Stimulated activated CD4-positive, alpha-beta T cell treated with anti-CD3 and anti-CD28 coated beads, Interleukin-2, amount 100 ng/mL, for 4 hours (primary cell): ENCODE data around the gene TSSC4.
A peak's percentile ranks its signal among the peaks of the same experiment; 100 is the strongest.

Source experiments
- DNase-seq: peaks from one replicate; pipeline ENCODE4 v3.0.0-alpha.2; 2020; ENCODE audit warnings: low read depth

TSSC4 gene

DNA sequence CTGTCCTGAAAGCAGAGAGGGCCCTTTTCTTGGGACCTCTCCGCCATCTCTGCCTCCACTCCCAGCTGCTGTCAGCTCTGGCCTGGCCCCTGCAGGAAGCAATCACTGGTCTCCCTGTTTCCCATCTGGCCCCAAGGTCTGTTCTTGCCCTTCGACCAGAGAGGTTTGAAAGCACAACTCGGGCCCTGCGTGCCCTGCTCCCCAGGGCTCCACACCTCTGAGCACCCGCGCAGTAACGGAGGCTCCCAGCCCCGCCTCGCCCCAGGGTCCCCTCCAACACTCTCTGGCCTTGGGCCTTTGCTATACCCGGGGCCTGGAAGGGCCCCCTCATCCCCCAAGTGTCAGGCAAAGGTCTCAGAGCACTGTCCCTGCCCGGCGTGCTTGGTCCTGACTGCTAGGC, 31.2 kb upstream of the TSSC4 start:
- no peak for DNase-seq

DNA sequence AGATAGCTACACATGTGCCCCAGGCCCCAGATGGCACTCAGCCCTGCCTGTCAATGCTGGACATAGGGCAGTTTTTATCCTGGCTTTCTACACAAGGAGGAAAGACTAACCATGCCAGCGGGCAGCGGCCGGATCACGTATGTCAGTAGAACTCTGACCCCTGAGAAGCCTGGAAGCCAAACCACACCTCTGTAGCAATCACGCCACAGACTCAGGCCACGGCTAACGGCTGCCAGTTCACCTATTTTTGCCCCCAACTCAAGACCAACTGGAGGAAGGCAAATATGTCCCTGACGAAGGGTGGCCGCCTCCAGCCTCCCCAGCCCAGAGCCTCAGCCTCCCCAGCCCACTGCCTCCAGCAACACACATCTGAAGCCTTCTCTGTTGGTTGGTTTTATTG, 30.7 kb upstream of the TSSC4 start:
- DNase-seq, result no peak

DNA sequence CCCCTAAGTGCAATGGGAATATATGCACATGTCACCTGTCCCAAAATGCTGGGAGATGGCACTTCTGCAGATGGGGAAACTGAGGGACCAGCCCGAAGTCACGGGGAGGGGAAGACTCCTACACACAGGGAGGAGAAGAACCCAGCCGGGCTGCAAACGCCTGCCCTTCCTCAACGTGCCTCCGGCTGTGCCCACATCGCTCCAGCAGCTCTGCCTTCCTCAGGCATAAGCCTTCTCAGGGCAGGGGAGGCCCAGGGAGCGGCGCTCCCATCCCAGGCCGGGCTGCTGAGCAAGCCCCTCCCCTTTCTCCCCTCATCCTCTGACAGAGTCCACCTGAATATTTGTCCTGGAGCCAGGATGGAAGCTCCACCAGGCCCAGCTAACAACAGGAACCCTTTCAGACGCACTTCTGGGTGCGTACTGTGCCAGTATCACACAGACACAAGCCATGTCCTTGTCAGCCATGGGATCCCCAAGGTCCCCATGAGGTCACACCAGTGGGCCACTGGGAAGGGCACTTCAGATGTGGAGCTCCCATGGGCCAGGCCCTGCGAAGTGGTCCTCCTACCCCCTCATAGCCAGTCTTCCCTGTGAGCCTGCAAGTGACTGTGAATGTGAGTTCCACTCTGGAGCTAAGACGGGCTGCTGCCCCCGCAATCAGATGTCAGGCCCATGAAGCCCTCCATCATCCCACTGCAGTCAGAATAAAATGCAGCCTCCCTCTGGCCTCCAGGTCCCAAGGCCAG, 25.9 kb upstream of the TSSC4 start:
- no peak for DNase-seq

DNA sequence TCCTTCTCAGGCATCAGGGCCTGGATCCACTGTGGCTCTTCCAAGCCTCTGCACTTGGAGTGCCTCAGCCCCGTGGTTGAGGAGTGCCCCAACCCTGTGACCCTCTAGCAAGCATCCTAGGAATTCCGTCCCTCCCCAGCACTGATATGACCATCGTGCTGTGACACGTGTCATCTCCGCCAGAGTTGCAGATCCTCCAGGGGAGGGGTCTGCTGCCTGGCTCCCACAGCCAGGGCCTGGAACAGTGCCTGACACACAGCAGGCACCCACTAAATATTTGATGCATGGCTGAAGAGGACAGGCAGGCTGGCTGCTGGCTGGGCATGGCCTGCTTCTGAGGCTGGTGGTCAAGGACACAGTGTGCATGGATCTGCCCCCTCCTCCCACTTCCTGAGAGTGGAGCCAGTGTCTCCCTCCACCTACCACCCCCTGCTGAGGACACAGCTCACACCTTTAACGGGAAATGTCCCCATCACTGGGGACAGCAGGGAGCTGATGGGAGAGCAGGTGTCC, 25.2 kb upstream of the TSSC4 start:
- DNase-seq, result no peak

DNA sequence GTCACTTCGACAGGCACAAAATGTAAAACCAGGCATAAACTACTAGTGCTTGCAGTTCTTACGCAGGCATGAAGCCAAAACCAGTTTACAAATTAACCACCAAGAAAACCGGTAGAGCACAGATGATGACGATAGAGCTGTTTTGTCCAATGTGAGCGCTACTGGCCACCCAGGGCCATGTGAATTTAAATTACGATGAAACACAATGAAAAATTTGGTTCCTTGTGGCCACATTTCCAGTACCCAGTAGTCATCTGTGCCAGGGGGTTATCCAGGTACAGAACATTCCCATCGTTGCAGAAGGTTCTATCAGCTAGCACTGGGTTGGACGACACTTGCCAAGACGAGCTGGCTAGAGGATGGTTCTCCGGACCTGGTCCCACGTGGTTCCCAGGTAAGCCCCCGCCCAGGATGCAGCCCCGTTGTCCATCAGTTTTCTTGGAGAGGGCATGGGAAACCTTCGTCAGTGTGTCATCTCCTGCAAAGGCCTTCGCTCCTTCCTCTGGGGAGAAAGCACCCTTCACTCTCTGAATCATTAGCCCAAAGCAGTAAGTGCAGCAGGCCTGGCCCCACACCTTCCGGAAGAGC, 24.5 kb upstream of the TSSC4 start:
- no peak for DNase-seq

DNA sequence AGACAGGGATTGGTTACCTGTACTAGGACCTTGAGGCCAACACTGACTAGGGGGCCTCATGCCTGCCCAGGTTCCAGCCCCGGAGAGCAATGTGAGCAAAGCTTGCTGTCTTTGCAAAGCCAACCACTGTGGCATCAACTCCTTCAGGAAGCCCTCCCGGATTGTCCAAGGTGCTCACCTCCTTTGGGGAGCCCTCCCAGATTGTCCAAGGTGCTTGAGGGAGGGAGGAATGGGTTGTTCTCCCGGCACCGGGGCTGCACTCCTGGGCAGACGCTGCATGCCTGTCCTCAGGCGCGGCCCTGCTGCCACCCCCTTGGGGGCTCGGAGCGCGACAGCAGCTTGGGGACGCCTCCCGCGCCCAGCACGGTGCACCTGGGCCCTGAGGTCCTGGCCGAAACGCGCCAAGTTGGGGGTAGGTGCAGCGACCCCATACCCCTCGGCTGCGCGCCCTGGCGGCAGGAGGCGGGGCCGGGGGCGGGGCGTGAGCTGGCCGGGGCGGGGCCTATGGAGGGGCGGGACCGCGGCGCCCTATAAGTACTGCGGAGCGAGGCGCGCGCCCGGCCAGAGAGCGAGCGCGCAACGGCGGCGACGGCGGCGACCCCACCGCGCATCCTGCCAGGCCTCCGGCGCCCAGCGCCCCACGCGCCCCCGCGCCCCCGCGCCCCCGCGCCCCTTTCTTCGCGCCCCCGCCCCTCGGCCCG, 23.6 kb upstream of the TSSC4 start, which contains the start of gene CD81:
Gene CD81 (plus strand): TSS at position 560 of the 701 bp plus-strand sequence. CDS start 240 bp downstream, outside the sequence.
- DNase-seq, result peak; percentile 41

DNA sequence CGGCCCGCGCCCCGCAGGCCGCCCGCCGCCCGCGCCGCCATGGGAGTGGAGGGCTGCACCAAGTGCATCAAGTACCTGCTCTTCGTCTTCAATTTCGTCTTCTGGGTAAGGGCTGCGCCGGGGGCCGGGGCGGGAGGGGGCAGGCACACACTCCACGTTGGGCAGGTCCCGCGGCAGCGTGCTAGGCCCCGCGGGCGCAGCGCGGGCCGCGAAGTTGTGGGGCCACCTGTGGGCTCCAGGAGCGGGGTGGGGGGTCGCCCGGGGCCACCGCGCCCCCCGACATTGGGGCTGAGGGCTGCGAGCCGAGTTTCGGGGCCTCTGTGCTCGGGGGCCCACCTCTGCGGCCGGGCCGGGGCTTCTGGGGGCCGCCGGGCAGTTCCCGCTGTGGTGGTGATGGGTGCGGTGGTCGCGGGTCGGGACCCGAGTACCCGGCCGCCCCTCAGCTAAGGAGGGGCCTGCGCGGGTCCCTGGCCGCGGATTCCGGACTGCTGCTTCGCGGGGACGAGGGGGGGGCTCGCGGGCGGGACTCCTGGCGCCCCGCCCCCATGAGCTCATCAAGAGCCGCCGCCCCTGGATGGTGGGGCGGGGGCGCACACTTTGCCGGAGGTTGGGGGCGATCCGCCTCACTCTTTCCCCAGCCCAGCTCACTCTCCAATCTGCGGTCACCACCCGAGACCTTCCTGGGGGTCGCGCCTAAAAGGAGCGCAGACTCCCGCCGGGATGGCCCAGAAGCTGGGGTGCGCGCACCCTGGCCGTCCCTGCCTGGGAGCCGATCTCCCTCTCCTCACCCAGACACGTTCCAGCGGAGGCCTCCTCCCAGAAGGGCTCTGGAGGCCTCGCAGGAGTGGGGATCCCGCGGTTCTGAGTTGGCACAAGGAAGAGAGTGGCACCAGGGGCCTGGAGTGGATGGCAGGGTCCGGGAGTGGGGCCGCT, 22.8 kb upstream of the TSSC4 start:
- DNase-seq, result peak; percentile 71

DNA sequence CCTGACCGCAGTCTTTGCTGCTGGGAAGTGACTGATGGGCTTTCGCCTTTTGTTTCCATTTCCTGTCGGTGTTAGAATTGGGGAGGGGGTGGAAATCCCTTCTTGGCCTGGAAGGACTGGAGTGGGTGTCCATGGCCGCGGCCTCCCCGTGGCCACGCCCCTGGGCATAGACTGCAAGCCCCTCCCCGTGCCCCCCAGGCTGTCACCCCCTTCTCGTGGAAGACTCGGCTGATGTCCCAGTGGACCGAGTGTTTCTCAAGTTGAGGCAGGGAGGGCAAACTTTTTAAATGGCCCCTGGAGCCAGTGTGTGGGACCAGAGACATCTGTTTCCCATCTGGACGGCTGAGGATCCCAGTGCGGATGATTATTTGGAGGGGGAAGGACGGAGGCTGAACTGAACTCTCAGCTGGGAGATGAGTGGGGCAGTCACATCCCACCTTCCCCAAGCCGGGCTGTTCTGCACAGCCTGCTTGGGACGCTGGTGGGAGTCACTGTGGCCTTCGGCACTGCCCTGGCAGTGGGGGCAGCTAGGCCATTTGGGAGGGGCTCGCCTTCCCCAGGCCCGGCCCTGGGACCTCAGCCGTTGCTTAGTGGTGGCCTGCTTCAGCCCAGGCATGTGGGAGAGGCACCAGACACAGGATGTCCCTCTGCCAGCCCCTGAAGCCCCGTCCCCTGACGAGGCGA, 21.9 kb upstream of the TSSC4 start:
- DNase-seq, result no peak

DNA sequence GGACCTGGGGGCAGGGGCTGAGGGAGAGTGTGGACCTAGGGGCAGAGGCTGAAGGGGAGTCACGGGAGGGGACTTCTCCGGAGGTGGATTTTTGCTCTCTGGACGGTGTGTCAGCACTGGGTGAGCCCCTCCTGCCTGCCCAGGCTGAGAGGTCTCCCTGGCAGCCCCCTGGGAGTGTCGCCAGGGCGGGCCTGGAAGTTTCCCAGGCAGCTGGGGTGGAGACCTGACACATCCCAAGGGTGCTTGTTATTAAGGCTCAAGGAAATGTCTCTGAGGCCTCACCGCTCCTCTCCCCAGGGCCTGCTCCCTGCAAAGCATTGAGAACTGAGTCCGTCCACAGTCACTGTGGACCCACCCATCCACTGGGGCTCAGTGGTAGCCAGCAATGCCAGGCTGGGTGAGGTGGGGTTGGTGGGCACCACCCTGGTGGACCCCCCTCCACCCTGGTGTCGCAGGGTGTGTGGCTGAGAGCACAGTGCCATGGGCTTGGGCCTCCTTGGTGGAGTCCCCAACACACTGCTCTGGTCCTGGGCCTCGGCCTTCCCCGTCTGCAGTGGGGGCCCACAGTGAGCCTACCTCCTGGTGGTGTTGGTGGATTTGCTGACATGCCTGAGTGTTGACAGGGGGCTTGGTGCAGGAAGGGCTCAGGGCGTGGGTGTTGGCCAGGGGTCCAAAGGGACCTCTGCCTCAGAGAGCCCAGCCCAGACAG, 20.9 kb upstream of the TSSC4 start:
- no peak for DNase-seq

DNA sequence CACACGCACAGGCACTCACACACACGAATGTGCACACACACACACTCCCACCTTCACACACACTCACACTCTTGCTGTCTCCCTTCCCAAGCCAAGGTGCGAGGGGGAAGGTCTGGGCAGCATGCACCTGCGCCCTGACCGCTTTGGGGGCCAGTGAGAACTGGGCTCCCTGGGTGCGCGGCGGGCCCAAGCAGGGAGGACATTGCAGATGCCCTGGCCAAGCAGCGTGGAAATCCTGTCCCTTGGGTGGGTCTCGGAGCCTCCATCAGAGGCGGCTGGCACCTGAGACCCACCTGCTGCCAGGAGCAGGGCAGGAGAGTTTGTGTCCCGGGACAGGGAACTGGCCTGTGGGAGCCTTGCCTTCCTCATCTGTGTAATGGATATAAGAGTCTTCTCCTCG, 20.2 kb upstream of the TSSC4 start:
- DNase-seq, result no peak

DNA sequence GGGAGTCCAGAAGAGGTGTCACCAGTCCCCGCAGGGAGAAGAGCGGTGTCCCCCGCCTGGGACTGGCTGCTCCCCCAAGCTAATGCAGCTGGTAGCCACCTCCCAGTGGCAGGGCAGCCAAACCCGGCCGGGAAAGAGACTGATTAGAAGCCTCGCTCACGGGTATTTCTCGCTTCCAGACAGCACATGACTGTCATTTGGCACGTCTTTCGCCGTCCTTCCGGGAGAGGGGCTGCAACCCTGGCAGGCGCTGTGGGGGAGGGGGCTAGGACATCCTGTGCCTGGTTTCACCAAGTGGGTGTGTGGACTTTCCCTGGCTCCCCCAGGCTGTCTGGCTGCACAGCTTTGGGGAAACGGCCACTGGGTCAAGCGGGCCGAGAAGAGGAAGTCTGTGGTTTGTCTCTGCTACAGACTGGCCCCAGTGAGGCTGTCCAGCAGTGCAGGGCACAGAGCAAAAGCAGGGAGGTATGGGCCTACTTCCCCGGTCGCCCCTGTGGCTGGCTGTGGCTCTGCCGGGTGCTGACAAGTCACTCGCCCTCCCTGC, 19.7 kb upstream of the TSSC4 start:
- DNase-seq, result no peak

DNA sequence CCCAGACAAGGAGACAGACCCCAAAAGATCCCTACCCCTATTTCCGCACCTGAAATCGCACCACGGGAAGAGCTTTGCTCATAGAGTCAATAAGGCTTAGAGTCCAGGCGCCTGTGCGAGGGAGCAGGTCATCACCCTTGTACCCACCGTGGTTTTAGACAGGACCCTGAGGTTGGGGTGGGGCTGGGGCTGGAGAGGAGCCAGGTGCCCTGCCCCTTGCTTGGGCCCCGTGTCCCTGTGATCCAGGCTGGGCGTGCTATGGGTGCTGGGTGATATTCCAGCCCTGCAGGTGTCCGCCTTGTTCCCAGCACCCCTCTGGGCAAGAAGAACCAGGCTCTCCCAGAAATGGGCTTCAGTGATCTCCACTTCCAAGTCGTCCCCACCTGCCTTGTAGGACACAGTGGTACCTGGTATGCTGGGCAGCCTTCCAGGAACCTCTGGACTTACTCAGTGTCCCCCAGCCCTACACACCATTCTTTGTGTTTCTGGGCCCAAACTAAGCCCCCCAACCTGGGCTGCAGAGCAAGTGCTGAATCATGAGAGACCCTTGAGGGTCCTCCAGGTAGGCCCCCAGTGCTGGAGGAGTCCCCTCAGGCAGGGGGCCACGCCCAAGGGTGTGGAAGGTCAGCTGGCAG, 18.9 kb upstream of the TSSC4 start:
- DNase-seq, result no peak

DNA sequence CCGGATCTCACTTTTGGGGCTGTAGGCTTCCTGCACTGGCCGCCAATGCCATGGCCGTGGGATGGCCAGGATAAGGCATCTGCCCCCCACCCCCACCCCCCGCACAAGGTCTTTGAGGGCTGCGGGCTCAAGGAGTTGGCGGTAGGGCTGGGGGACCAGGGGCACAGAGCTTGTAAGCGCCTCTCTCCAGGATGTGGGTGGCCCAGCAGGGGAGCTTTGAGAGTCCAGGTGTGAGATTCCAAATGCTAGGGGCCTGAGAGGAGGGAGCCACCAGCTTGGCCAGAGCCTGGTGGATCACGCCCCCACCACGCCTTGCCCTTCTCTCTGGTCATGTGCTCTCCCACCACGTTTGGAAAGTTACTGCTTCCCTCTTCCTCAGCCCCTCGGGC, 18.4 kb upstream of the TSSC4 start:
- DNase-seq, result no peak

DNA sequence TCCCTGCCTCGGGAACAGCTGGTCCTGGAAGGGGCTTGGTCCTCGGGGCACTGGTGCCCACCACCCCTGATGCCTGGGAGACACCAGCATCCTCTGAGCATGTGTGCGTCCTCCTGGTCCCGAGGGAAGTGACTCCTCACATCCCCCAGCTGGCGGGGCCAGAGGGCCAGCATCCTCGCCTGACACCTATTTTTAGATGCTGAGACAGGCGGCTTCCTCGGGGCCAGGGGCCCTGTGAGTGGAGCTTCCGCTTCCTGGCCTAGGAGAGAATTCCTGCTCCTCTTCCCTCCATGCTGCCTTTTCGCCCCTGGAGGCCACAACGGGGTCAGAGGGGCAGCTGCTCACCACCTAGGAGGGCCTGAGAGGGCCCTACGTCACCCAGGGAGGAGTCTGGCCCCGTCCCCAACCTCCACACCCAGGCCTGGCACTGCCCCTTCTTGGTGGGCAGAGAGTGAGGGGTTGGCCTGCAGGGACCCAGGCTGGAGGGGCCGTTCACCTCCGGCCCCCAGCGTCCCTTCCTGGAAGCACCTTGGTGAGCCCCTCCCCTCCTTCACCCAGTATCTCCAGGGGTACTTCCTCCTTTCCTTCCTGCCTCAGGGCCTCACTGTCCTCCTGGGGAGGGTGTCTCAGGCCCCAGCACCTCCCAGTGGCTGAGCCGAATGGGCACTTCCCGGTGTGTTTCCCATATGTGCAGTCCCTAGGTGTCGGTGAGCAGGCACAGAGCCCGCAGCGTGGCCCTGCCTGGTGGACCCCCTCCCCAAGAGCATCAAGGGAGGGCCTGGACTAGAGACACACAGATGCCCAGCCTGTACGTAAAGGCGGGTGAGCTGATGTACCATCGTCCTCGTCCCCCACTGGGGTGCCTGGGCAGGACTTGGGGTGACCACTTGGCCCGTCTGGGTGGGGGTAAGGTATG, 17.4 kb upstream of the TSSC4 start:
- DNase-seq, result no peak

DNA sequence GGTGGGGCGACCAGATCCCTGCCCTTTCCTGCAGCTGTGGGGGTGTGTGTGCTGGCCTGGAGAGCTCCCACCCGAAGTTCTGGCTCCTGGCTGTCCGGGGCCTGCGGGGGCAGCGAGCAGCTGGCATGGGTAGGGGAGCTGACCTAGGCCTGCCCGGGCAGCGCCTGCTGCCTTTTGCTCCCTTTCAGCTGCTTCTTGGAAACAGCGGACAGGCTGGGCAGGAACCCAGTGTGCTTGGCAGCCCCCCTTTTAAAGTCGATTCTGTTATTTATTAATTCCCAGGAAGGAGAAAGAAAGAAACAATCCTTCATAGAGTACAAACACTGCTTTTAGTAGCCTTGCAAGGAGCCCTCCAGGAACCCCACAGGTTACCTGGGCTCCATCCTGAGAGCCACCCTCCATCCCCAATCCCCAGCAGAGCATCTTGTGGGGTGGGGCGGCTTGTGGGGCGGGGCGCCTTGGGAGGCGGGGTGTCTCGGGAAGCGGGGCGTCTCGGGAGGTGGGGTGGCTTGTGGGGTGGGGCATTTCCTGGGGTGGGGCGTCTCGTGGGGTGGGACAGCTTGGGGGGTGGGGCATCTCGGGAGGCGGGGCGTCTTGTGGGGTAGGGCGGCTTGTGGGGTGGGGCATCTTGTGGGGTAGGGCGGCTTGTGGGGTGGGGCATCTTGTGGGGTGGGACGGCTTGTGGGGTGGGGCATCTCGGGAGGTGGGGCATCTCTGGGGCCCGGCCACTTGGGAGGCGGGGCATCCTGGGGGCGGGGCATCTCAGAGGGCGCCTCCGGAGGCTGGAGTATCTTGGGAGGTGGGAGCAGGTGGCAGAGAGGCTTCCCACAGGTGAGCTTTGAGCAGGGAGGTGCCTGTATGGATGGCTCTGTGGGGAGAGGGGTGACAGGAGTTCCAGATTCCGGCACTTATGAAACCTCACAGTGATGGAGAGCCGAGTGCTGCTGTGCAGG, 16.4 kb upstream of the TSSC4 start:
- no peak for DNase-seq

DNA sequence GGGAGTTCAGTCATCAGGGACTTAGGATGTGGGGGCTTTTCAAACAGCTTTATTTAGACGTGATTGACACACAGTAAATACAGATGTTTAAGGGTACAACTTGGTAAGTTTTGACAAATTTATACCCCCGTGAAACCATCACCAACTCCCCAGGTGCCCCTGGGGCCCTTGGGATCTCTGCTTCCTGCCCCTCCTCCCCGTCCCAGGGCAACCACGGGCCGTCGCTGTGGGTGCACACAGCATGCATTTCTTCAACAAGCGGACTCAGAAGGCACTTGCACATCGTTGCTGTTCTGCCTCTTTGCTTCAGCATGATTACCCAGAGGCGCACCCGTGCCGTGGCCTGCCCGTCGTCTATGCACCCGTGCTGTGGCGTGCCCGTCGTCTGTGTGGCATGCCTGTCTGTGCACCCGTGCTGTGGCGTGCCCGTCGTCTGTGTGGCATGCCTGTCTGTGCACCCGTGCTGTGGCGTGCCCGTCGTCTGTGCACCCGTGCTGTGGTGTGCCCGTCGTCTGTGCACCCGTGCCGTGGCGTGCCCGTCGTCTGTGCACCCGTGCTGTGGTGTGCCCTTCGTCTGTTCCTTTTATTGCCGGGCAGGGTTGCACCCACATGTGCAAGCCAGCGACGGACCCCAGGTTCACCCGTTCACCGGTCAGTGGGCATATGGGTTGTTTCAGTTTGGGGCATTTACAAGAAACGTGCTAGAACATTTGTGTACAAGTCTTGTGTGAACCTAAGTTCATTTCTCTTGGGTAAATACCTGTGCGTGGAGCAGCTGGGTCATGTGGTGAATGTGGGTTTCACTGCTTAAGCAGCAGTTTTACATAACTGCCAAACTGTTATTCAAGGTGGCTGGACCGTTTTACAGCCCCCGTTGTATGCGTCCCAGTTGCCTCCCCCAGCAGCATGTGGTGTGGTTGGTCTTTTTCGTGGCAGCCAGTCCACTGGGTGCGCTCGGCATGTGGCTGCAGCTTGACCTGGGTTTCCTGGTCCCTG, 15.1 kb upstream of the TSSC4 start:
- DNase-seq, result no peak
